Bronchial epithelial cell (primary cell): ENCODE measurements around the gene TFB1M. TPM values are rescaled to one million over a fixed set of nuclear protein-coding genes. Genes with fewer than 3 reads are reported as not detected.
"Not testable (repeated sequence)": the region's sequence is repeated elsewhere in the genome, so short reads cannot be mapped to it uniquely, and the experiment has no call there.

Experiments used
- DNase-seq: peaks from one replicate; pipeline ENCODE4 v3.0.0-alpha.2; 2010; ENCODE audit warnings: low read depth
- FAIRE-seq: peaks from 2 replicates; lab custom pipeline; 2011; peaks lifted over from hg19 to GRCh38; lab: Jason Lieb, UNC
- H3K27me3 ChIP-seq: 2 replicates; pipeline ENCODE4 v1.5.1; 2011; ENCODE audit warnings: low read length; ENCODE audit not compliant: control insufficient read depth, insufficient read depth
- H3K36me3 ChIP-seq: 2 replicates; pipeline ENCODE4 v1.5.1; 2011; ENCODE audit warnings: low read length; ENCODE audit not compliant: control insufficient read depth, insufficient read depth
- H3K4me3 ChIP-seq: 2 replicates; pipeline ENCODE4 v1.5.1; 2011; ENCODE audit warnings: mild to moderate bottlenecking, low read depth, low read length, control low read depth
- total RNA-seq: library from RNA; depleted of rRNA; stranded (reverse); fragments of >200 nt; gene quantifications from 2 replicates; pipeline ENCODE4 v1.2.1, GENCODE V29; 2014
- TF ChIP-seq, protein P1 (sequence below): IDR thresholded peaks from 2 replicates; pipeline ENCODE4 v1.5.1; 2011; ENCODE audit warnings: mild to moderate bottlenecking, moderate library complexity, low read length, control low read depth, inconsistent platforms; ENCODE audit not compliant: insufficient read depth, severe bottlenecking

Gene TFB1M
- total RNA-seq, 1 donor from 2014 or later: 11.6 TPM

DNA sequence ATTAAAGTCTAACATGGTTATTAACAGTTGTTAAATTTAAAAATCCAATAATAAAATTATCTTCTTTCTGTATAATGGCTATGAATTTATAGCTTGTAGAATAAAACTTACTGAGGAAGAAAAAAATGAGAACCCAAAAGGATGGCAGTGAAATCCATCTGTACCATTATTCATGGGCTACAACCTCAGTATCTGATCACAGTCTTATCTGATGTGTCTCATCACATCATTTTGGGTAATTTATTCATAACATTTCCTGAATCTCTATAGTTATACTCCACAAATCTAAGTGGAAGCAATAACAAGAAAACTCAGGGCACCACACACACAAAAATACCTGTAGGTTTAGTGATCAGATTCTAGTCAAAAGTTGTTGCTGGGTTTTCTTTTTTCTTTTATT lies 43.1 kb downstream of the TFB1M start:
- no peak overlapping the region for H3K4me3 ChIP-seq
- FAIRE-seq (no peak), DNase-seq (no peak)
- no peaks in the 10 kb centered on the region for H3K36me3 ChIP-seq
- TF ChIP-seq, protein P1, sequence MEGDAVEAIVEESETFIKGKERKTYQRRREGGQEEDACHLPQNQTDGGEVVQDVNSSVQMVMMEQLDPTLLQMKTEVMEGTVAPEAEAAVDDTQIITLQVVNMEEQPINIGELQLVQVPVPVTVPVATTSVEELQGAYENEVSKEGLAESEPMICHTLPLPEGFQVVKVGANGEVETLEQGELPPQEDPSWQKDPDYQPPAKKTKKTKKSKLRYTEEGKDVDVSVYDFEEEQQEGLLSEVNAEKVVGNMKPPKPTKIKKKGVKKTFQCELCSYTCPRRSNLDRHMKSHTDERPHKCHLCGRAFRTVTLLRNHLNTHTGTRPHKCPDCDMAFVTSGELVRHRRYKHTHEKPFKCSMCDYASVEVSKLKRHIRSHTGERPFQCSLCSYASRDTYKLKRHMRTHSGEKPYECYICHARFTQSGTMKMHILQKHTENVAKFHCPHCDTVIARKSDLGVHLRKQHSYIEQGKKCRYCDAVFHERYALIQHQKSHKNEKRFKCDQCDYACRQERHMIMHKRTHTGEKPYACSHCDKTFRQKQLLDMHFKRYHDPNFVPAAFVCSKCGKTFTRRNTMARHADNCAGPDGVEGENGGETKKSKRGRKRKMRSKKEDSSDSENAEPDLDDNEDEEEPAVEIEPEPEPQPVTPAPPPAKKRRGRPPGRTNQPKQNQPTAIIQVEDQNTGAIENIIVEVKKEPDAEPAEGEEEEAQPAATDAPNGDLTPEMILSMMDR: no peak
- no peaks in the 10 kb centered on the region for H3K27me3 ChIP-seq

DNA sequence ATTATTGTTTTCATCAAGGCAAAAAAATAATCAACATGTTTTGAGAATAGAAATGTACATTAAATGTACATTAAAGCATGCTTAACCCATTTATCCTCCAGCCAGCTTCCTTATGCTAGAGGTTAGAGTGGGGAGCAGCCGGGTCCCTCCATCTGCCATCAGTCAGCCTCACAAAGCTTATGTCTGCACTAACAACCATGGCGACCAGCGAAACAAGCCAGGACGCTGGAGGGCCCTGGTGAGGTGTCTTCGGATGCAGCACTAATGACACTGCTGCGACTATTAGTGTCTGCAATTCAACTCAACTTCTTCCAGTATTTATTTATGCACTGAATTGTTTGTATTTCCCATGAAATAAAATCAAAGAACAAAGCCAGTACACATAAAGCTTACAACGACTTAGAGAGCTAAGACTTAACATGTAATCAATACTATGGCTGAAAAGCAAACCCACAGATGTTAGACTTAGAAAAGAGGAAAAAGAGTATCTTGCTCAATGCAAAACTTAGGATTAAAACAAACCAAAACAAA lies 43.7 kb downstream of the TFB1M start:
- no peak overlapping the region for H3K4me3 ChIP-seq
- DNase-seq: no peak
- H3K27me3 ChIP-seq: no peaks in the 10 kb centered on the region
- no peak for FAIRE-seq
- TF ChIP-seq, protein P1: no peak
- no peaks in the 10 kb centered on the region for H3K36me3 ChIP-seq

DNA sequence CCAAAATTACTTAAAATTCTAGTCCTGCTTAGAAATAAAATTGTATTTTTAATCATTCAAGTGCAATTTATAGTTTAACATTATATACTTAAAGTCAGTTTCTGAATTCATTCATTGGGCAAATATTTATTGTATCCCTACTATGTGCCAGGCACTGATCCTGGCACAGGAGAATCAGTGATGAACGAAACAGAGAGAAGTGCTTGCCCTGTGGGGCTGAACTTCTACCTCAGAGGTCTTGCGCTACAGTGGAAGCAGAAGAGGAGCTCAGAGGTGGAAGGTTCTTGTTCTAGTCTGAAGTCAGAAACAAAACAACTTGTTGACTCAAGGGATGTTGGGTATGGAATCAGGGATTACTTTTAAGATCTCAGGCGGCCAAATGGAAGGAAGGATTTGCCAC lies 44.5 kb downstream of the TFB1M start:
- FAIRE-seq: no peak
- H3K36me3 ChIP-seq: no peaks in the 10 kb centered on the region
- TF ChIP-seq, protein P1: no peak

DNA sequence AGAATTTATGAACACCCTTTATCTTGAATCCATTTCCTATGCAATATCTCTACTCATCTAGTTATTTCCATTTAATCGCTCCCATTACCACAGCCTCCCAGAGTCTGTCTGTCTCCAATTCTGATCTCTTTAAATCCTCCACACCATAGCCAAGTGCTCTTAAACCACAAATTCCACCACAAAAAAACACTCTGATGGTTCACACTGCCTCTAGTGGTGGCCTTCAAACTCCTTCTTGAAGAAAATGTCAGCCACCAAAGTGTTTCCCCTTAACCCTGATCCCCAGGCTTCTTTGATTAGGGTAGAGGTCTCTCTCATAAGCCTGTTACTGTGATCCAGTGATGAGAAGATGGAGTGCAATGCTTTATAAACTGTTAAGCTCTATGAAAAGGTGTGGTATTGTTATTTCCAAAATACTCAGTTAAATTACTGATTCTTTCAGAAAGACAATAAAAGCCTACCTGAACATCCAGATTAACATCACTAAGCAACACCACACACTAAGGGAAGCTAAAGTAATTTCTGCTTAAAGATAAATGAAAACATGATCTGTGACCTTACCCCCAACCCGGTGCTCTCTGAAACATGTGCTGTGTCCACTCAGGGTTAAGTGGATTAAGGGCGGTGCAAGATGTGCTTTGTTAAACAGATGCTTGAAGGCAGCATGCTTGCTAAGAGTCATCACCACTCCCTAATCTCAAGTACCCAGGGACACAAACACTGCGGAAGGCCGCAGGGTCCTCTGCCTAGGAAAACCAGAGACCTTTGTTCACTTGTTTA lies 46.0 kb downstream of the TFB1M start:
- FAIRE-seq: not testable (repeated sequence)

More for the DNA sequence above, 44.5 kb downstream of the TFB1M start:
- H3K4me3 ChIP-seq: no peak overlapping the region
- DNase-seq: no peak
- H3K27me3 ChIP-seq: no peaks in the 10 kb centered on the region

DNA sequence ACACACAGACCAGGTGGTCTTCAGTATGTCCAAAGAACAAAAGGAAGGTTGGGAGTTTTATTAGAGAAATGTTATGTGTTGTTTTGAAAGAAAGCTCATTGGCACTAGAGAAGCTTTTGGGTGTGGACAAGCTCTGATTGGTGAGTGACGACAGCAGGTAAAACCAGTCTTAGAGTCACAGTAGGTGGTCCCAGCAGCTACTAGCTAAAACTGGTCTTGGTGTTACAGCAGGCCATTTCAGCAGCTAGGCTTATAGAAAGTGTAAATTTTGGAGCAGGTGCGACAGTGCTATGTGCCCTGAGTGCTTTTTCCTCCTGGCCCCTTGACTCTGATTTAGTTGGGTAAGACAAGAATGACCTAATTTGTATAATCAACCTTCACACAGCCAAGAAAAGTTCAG lies 46.9 kb downstream of the TFB1M start:
- peaks cover 2% of the 10 kb centered on the region for H3K36me3 ChIP-seq
- FAIRE-seq (no peak), DNase-seq (no peak)
- no peaks in the 10 kb centered on the region for H3K27me3 ChIP-seq
- no peak overlapping the region for H3K4me3 ChIP-seq
- TF ChIP-seq, protein P1: no peak

More for the DNA sequence above, 46.0 kb downstream of the TFB1M start:
- not testable (repeated sequence) for H3K36me3 ChIP-seq, H3K27me3 ChIP-seq, H3K4me3 ChIP-seq
- peak; percentile 39 for DNase-seq
- TF ChIP-seq, protein P1: peak; percentile 56
